GM21529 (cell line): ENCODE data around the gene NCKAP5.

Source experiments
- ATAC-seq: cut with Tn5 transposase; IDR thresholded peaks from one replicate; pipeline ENCODE4 v1.9.1; 2021; ENCODE audit not compliant: unreplicated experiment

NCKAP5 gene

DNA sequence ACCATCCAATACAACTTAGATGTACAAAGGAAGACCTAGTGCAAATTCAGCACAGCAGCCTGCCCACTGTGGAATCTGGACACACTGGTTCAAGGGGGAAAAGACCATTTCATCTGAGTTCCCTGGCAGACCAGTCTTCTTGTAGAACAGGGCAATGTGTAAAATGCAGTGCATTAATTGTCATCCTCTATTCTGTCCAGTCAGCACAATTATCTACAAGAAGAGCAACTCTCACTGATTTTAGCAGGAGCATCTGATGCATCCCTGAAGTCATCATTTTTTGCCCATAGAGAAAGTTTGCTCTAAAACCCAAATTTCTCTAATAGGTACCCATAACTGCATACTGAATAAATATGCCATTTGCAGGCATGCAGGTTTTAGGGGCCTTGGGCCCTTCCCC lies 816.4 kb downstream of the NCKAP5 start:
- ATAC-seq: no peak

DNA sequence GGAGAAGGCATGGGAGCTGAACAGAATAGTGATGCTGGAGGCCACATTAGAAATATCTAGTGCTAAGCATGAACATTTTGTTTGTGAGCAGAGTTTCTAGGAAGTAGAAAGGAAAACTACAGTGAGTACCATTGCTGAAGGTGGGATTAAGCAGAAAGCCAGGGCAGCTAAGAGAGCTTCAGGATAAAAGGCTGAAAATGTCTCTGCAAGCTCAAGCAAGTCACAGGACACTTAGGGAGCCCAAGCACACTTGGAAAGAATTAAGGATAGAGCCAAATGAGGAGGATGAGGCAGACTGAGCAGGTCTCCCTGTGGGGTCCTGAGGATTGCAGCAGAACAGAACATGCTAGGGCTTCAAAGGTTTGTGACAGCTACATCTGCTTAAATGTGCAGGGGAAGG lies 817.7 kb downstream of the NCKAP5 start:
- ATAC-seq: no peak

DNA sequence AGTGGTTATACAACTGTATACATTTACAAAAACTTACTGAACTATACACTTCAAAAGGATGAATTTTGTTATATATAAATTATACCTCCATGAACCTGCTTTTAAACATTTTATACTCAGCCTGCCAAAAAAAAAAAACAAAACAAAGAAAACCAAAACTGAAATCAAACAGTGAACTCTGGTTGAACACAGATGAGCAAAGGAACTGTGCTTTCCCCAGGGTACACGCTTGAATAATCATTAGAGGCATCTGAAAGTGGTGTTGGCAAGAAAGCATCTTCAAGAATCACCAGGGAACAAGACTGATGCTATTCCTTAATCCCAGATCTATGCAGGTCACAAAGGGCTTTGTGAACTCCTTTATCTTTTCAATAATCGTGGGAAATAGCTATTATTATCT lies 821.2 kb downstream of the NCKAP5 start:
- ATAC-seq: peak; percentile 76

DNA sequence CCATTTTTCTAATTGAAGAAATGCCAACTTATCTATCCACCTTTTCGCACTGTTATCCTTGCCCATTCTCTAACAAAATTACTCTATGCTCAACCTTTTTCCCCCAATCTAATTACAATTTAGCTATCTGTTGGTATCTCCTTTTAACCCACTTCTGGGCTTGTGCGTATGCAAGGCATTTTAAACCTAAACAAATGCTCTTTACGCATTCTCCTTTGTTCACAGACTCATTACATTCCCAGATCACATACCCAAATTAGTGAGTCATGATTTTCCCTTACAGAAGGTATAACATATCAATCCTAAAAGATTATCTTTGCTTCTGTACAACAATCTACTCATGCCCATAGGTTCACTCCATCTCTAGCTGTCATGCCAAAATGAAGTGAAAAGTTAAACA lies 826.5 kb downstream of the NCKAP5 start:
- no peak for ATAC-seq

DNA sequence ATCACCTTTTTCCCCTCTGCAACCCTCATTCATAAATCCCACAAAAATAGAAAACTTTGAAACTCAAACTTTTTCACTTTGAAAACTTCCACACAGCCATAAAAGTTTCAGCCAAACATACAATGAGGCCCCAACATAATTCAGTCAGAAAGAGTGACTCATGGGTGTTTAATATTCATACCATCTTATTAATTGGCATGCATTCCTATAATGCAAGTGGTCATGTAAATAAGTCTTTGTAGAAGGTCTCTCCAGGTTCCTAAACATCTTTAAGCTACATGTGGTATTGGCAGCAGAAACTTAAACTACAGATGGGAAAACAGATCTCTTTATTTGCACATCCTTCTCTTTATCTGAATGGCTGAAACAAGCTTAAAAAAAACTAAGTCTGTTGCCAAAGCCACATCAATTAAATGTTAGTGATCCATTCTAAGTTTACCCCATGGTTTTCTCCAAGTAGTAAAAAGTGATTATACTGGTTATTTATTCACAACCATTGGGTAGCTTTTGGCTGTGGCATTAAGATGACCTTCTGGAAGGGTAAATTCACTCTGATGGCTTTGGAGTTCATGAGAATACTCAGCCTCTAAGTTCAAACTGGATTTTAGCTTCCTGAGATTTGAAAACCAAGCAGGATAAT lies 828.1 kb downstream of the NCKAP5 start:
- ATAC-seq: no peak

DNA sequence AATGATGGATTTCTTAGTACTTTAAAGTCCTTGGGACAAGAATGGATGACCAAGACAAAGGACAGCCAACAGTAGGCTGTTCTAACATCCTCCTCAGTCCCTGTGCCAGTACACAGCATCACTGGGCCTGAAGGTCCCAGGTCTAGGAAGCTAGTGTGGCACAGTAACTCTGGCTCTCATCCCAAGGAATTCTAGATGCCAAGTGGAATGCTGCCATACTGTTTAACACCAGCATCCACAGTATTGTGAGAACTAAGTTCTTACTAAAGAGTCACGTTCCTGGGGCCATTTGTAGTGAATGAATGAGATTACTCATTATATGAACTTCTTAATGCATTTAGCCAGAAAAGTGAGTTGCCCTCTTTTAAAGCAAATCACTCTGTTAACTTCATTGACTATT lies 830.0 kb downstream of the NCKAP5 start:
- no peak for ATAC-seq

DNA sequence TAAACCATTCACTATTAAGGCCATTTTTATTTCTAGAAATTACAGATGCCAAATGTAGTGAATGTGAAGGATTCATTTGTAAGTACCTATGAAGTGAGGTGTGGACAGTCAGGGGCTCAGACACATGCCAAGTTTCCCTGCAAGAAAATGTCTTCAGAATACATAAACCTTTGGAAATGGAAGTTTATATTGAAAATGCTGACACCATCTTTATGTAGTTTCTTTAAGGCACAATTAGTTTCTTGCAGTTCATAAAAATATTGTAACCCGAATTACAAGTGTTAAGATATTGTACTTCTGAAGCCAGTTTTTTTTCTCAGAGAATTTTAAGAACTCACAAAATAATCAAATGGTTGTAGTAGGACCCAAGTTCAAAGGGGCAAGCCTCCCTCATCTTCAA lies 832.2 kb downstream of the NCKAP5 start:
- ATAC-seq: no peak

DNA sequence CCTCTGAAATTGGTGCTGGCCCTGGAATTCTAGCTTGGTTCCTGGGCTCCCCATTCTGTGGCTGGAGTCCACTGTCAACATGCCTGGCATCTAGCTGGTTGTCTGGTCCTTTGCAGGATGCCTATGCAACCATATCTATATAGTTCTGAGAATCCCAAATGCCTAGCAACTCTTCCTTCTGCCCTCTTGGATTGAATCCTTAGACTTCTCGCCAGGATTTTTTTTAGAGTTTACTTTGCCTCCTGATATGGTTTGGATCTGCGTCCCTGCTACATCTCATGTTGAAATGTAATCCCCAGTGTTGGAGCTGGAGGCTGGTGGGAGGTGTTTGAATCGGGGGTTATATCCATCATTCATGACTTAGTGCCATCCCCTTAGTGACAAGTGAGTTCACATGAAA lies 833.3 kb downstream of the NCKAP5 start:
- ATAC-seq: no peak

DNA sequence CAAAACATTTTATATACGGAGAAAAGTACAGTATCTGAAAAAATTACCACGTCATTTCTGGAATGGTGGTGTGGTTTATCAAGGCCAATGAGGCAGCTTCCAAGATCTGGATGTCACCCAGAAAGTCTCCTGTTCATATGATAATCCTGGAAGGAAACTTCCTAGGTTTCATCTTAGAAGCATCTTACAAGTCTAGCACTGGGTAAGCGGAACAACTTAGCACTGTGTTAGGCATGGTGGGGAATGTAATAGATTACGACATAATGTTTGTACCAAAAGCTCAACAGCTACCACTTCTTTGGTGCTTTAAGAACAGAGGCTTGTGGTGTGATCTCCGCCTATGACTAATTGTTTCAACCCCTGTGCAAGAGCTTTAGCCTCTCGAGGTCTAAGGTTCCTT lies 835.2 kb downstream of the NCKAP5 start:
- no peak for ATAC-seq

DNA sequence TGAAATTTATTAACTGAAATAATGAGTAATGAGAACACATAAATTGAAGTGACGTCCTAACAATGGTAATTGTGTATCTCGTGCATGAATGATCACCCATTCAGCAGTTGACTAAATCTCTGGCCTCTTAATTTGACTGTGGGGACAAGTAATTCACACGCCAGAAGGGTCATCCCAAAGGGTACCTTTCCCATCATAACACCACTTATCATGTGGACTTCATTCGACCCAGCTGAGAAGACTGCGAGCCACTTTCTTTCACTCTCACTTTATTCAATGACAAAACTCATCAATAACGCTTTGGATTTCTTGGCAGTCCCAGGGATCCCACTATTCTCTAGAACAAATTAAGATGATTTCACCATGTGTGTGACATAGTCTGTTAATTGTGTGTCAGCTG lies 835.6 kb downstream of the NCKAP5 start:
- no peak for ATAC-seq

DNA sequence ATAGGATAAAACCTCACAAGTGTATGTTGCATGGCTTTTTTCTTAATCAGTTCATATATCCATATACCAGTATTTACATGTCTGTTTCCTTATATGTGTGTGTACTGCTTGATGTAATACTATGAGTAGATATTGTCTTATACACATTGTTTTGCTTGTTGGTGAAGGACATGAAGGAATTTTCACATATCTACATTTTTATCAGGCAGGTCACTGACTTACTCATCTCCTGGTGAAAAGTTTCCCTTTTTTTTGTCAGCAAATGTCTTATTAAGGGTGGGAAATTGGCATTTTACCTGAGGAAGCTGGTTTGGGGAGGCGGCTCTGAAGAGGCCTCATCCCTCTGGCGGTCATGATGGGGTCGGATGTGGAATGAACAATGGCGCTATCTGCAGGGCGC lies 836.8 kb downstream of the NCKAP5 start:
- ATAC-seq: no peak

DNA sequence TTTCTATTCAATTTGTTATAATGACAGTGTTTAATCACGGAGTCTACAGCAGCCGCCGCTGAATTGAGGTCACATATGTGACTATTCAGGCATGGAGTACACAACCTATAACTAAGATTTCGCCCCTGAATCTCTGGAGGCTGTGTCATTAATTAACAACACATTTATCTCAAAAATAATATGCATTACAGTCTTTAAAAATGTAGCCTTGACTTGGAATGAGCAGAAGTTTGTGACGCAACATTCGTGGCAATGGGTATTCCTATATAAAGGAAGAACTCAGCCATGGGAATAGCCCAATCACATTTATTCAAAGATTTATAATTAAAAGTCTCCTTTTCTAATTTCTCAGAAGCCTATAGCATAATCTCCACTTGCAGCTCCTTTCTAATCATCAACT lies 837.7 kb downstream of the NCKAP5 start:
- no peak for ATAC-seq

DNA sequence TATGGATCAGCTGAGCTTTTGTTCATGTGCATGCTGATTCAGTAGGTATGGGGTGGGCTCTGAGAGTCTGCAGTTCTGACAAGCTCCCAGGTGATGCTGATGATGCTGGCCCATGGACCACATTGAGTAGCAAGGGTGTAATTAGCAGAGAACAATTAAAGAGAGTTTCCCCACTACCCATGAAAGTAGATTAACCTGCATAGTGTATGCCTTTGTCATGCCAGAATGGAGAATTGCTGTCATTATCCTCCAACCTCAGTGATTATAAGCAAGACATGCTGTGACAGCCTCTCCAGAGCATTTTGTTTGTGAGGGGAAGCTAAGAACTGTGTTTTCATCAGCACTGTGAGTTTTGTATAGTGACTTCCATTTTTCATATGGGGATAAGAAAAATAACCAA lies 838.7 kb downstream of the NCKAP5 start:
- no peak for ATAC-seq

DNA sequence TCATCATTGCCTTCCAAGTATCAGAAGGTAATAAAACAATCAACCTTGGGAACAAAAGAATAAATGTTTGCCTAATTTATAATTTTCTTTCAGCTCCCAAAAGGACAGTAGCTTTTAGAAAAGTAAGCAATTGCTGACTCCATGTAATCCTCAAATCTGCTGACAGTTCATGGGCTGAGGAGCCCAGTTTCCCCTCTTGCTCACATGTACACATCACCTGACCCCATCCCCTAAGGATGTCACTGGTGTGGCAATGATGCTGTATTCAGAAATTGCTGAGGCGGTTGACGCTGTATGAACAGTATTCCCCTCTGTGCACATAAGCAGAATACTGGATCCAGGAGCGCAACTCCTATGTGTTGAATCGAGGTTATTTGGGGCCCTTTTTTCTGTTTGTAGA lies 842.1 kb downstream of the NCKAP5 start:
- ATAC-seq: no peak

DNA sequence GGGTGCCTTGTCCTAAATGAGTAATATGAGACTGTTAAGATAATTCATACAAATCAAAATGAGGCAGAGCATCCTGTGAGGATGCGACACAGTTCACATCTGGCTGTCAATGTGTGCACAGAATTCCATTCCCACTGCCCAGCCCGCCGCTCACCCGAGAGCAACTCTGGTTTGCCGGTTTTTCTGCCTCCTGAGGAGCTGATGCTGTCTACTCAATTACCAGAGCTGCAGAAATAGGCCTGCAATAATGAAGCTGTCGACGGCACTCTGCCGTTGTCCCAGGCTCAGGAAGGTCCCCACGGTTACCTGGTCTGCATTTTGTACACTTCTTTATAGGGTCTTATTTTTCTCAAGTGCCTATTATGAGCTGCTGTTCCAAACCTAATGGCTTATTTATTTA lies 842.5 kb downstream of the NCKAP5 start:
- ATAC-seq: no peak

DNA sequence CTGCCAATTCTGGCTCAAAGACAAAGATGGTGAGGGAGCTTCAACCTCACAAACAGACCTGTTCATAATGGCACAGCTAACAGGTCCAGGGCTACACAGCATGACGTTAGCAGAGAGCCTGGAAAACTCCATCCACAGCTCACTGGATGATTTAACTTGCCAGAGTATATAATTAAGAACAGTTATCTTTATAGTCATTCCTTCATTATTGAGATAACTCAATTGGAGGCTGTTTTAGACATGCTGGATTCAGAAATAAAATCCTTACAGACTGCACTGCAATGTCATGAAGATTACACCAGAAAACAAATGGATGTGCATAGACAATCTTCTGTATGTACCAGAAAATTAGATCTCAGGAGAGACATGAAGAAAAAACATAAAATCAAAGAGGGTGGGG lies 843.1 kb downstream of the NCKAP5 start:
- no peak for ATAC-seq

DNA sequence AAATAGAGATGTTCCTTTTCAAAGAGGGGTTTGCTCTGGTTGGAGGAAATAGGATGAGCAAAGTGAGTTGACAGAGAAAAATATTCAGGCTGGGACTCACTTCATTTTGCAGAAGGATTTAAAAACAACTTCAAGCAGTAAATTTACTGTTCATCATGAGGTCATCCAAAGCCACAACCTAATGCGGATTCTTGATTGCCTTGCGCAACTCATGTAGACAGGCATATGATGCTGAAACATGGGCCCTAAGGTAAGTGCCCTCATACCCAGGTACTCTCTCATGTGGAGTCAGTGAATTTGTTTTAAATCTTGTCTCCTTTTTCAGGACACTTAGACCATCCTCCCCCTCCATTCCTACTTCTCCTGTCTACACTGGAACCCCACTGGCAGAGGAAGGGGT lies 846.3 kb downstream of the NCKAP5 start:
- no peak for ATAC-seq

DNA sequence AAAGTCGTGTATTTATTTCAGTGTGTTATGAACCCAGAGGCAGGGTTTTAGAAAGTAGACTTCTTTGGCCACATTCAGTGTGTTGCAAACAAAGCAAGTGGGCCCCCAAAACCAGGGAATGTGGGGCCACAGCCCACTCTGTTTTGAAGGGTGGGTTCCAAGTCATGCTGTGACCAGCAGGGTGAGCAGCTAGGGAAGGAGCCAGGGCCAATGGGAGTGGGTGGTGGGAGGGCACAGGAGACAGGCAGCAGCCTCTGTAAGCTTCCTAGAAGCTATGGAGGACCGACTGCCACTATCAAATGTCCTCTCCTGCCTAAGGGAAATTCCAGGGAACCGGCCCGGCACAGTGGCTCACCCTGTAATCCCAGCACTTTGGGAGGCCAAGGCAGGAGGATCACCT lies 847.9 kb downstream of the NCKAP5 start:
- ATAC-seq: no peak

DNA sequence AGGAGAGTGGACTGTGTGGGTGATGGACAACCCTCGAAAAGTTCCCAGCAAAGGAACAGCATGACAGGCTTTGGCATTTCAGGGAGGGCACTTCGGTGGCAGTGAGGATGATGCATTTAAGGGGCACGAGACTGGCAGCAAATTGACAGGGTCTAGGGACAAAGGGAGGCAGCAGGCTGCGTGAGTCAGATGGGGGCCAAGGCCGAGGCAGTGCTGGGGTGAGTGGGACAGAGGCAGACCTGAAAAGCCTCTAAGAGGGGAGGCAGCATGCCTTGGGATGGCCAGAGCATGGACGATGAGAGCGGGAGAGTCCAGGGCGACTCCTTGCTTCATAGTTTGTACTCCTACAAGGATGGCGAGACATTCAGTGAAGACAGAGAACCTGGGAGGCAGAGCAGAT lies 848.8 kb downstream of the NCKAP5 start:
- ATAC-seq: no peak

DNA sequence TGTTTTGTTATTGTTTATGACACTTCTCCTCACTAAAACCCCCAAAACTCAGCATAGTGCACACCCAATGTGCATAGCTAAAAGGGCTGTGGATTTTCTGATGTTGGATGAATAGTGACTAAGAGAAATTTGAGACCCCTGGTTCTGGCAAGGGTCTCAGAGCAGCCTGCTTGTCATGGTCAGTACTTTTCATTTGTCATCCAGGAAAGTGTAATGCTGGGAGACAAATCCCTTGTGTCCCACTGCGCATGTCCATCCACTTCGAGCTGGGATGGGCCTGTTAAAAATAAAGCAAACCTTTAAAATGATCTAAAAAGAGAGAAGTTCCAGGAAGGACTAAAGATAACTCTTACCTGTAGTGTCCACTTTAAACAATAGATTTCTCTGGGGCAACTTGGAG lies 851.3 kb downstream of the NCKAP5 start:
- no peak for ATAC-seq

DNA sequence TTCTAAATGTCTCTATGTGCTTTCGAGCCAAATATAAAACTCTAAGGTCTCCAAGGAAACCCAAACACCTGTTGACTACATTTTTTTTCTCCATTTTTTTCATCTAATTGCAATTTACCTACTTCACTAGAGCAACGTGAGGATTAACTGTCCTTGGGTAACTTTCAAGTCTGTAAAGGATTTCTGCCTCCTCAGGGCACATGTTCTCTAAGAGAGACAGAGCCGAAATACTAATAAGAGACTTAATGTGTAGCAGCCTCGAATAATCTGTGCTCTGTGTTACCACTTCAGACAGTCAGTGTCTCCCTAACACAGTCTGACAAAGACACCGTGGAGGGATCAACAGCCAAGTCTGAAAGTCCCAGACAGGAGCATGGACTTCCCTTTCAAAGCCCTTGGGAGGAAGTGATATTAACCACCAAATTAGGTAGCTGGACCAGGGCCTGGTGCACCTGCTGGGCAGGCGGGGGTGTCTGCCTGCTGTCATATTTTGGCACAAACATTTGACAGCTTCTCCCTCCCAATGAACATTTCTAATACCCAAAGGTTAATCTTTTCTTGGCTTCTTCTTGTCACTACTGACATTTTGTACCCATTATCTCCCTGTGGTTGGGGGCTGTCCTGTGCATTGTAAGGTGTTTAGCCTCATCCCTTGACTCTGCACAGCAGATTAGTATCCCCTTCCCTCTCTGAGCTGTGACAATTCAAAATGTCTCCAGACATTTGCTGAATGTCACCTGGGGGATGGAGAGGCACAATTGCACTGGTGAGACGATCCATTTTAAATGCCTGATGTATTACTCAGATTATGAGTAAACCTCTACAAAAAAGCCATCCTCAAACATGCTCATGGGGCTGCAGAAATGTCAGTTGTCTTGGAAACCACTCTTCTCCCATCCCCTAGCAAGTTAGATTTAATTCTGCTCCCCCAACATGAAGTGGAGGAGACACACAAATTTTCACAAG lies 852.6 kb downstream of the NCKAP5 start:
- peak; percentile 70 for ATAC-seq

DNA sequence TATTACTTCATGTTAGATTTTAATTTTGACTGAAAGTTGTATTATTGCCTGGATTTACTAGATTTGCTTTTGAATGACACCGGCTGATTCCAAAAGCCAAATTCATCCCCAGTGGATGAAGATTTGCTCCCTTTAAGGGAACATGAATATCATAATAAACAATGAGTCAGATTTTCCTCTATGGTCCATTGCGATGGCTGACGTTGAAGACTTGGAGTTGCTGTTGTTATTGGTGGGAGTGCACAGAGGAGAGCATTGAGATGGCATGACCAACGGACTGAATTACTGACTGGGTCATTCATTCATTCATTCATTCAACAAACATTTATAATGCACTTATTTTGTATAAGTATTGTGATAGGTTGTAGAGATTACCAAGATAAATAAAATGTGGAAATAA lies 864.9 kb downstream of the NCKAP5 start:
- no peak for ATAC-seq

DNA sequence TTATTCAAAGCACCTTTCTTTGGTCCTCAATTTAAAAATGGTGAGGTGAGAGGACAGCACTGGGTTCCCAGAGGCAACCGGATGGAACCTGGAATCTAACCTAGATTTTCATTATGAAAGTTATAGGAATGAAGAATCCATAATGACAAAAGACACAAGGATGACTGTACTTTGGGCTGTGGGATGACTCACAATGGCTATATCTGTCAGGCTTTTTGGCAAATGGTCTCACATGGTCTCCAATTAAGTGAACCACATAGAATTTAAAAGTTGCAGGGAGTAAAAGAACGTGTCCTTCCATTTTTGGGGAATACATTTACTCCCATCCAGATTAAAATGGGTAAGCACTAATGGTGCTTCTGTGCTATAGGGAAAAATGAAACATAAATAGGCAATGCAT lies 866.5 kb downstream of the NCKAP5 start:
- no peak for ATAC-seq
